ENCODE data around the gene IQCE. TPM values are rescaled to one million over a fixed set of nuclear protein-coding genes. Genes with fewer than 3 reads are reported as not detected.

The IQCE gene
- total RNA-seq, 1 experiment from 2014 or later: 44.8 TPM

DNA sequence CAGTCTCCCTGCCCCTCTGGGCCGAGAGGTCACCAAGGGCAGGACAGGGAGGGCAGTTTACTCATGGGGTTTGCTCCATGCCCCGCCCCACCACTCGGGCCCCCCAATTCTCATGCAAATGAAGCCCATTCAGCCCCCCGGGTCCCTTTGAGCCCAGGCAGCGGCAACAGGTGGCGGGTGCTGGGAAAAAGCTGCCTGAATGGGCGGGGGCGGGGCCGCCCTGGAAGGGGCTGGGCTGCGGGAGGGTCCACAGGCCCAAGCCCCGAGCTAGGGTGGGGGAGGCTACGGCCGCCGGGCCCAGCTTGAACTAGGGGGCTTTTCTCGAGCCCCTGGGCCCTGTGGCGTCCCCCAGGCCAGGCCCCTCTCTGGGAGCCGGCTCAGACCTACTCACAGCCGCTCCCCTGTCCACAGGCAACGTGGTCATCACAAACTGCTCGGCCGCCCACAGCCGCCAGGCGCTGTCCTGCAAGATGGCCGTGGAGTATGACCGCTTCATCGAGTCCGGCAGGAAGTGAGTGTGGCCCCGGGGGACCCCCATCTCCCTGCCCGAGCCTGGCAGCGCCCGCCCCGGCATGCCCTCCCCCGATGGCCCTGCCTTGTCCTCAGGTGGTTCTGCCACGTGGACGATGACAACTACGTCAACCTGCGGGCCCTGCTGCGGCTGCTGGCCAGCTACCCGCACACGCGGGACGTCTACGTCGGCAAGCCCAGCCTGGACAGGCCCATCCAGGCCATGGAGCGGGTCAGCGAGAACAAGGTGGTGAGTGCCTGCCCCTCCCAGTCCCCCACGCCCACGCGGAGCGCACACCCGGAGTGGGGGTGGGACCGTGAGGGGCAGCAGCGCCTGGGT lies 33.7 kb upstream of the IQCE start:
- no peaks in the 10 kb centered on the region for H3K9me3 ChIP-seq (ENCODE audit: control insufficient read depth, insufficient read depth, low read depth, low read length)
- no peaks in the 10 kb centered on the region for H3K36me3 ChIP-seq (ENCODE audit: control insufficient read depth, insufficient read depth, low read length)
- CTCF ChIA-PET: interaction anchor here (0.8 kb wide), 1 partner anchor 156 kb away, joined by 3 read pairs; no protein-coding TSS in a partner anchor
- intact Hi-C loops (cut with micrococcal nuclease; ENCODE audit: unreplicated experiment): loop anchor here (5.0 kb wide), 1 partner anchor 48 kb away; the partner anchor contains the start of gene GRIFIN
- peaks cover 85% of the 10 kb centered on the region for H3K4me1 ChIP-seq (ENCODE audit: control insufficient read depth, insufficient read depth, low read length)
- DNase-seq (ENCODE audit: low read depth, low spot score) (no peak), ATAC-seq (no peak)
- peak overlapping the region; percentile 83 for H3K27ac ChIP-seq (ENCODE audit: low read length)
- no peaks in the 10 kb centered on the region for H3K27me3 ChIP-seq (ENCODE audit: control insufficient read depth, insufficient read depth, low read length)
- in situ Hi-C loops (cut with HindIII; ENCODE audit: low pct_unique_long_range_greater_than_20kb, low sequenced_read_pairs): no loop called here
- BruUV-seq (replicated peaks): no TSS peak
- POLR2A ChIA-PET: interaction anchor here (0.7 kb wide), 1 partner anchor 135 kb away, joined by 3 read pairs; no protein-coding TSS in a partner anchor
- H3K4me3 ChIP-seq (ENCODE audit: low read depth in 2 of 2, low read length in 2 of 2): no peak overlapping the region
- TF ChIP-seq SIN3A (IDR thresholded peaks at IDR 0.05; ENCODE audit: borderline replicate concordance, insufficient read depth, low read depth, low read length) (no peak), CTCF (IDR thresholded peaks at IDR 0.05) (no peak), TCF7L2 (IDR thresholded peaks at IDR 0.05; ENCODE audit: low read depth, low read length) (no peak), REST (IDR thresholded peaks at IDR 0.05; ENCODE audit: insufficient read depth in 1 of 2, low read depth in 2 of 2, low read length in 1 of 2) (0 out of 4 replicates have a peak, but pooled peaks of 1 of the 2 experiments have one; percentile 10)

GRCh38 chr7:2525658-2526630 lies 32.8 kb upstream of the IQCE start:
- TF ChIP-seq CTCF (IDR thresholded peaks at IDR 0.05): peak; percentile 68; the same call in 1 of the 2 replicates
- TF ChIP-seq REST (IDR thresholded peaks at IDR 0.05; ENCODE audit: insufficient read depth in 1 of 2, low read depth in 2 of 2, low read length in 1 of 2): no peak
- intact Hi-C loops (cut with micrococcal nuclease; ENCODE audit: unreplicated experiment): no loop called here
- POLR2A ChIA-PET: interaction anchor here (0.7 kb wide), 1 partner anchor 134 kb away, joined by 3 read pairs; no protein-coding TSS in a partner anchor
- DNase-seq (ENCODE audit: low read depth, low spot score) (no peak), ATAC-seq (peak; percentile 56)
- CTCF ChIA-PET: interaction anchor here (0.6 to 1.0 kb wide), 3 partner anchors 57 to 155 kb away, joined by 3 to 5 read pairs (median 4); no protein-coding TSS in a partner anchor
- no TSS peak for BruUV-seq (replicated peaks)
- no peaks in the 10 kb centered on the region for H3K27me3 ChIP-seq (ENCODE audit: control insufficient read depth, insufficient read depth, low read length)
- peak overlapping the region; percentile 83 for H3K27ac ChIP-seq (ENCODE audit: low read length)
- no peak overlapping the region for H3K4me3 ChIP-seq (ENCODE audit: low read depth in 2 of 2, low read length in 2 of 2)
- no peaks in the 10 kb centered on the region for H3K36me3 ChIP-seq (ENCODE audit: control insufficient read depth, insufficient read depth, low read length)
- peaks cover 94% of the 10 kb centered on the region for H3K4me1 ChIP-seq (ENCODE audit: control insufficient read depth, insufficient read depth, low read length)
- in situ Hi-C loops (cut with HindIII; ENCODE audit: low pct_unique_long_range_greater_than_20kb, low sequenced_read_pairs): no loop called here
- no peaks in the 10 kb centered on the region for H3K9me3 ChIP-seq (ENCODE audit: control insufficient read depth, insufficient read depth, low read depth, low read length)
